NCI-H226 (cell line): ENCODE results near the gene PARD3B.
"Not testable (repeated sequence)": the region's sequence is repeated elsewhere in the genome, so short reads cannot be mapped to it uniquely, and the experiment has no call there.

Source experiments
- DNase-seq: peaks from one replicate; pipeline ENCODE4 v3.0.0-alpha.2; 2015

Gene PARD3B

GRCh38 chr2:205169464-205169863, 624.2 kb downstream of the PARD3B start:
- no peak for DNase-seq

DNA sequence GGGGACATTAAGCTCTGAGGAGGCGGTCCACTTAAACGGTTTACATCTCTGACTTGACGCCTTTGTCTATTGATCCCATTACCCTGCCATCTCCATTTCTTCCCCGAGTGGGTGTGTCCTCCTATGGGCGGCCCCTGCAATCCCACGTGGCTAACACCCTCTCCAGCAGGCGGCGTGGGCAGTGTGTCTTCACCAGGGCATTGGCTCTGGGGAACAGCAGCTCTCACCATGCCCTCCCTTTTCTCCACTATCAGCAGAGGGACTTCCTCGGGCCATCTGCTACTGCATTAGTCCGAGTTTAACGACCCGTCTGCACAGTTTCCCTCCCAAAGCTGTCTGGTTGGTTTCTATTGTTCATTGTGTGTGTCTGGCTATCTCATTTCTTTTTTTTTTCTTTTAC, 625.1 kb downstream of the PARD3B start:
- DNase-seq: no peak

DNA sequence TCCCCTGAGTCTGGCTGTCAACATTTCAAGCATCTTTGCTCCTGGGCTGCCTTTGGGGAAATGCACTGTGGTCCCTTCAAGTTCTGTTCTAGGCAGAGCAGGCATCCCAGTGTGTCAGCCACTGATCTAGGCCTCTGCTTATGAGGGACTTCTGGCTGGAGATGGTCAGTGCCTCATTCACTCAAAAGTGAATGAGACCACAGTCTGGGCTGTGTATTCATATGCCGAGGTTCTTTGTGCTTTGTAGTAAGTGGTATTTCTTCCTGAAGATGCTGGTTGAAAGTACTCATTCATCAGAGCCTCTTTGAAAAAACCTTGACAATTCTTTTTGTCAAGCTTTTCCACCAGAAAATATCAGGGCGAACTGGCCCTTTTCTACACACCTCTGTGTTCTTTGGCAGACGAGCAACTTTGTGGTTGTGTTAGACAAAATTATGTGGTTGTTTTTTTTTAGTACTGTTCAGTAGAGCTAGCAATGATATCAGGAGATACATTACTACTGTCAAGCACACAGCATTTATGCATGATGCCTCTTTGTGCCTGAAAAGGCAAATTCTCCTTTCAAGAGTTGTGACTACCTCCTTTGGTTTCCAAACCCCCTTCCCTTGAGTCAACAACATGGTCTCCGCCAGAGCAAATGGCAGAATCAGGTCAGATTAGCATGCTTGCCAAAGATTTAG, 626.1 kb downstream of the PARD3B start:
- DNase-seq: no peak

DNA sequence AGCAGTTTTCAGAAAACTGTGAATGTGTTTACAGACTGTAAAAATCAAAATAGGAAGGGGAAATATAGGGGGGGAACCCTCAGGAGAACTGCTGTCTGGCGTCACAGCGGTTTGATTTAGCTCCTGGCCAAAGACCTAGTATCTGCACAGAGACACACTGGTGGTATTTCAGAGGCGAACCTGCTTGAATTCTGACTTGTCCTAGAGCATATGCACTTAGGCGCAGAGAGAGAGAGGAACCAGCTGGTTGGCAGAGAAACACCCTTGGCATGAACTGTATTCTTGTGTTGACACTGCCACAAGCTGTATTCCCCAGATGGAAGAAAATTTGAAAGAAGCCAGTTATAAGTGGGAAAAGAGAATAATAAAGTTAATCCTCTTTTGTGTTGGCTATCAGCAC, 630.6 kb downstream of the PARD3B start:
- no peak for DNase-seq

DNA sequence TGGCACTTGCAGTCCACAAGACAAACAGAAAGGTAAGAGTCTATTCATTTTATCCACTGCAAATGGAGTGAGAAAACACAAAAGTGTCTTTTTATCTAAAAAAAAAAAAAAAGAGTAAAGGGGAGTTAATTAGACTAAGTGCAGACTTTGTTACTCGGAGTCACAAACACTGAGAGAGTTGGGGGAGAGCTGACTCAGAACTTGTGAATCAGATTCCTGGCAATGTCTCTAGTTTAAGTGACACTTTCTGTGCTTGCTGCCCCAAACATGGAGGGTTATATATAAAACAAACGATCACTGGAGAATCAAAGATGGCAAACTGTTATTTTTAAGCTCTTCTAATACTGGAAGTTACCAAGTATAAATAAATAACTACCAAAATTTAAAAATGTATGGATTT, 631.3 kb downstream of the PARD3B start:
- no peak for DNase-seq

DNA sequence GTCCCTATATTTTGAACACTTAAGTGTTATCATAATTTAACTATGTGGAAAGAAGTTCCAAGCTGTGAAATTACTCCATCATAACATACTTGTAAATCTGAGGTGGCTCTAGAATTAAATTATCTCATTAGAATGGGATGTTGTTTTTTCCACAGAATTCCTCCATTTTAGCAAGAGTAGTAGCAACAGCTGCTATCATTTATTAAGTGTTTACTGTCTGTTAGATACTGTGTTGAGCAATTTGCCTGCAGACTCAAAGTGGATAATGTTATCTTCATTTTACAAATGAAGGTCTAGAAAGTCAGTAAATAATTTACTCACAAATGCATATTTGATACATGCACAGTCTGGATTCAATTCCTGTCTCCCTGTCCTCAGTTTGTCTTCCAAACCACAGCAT, 632.3 kb downstream of the PARD3B start:
- peak; percentile 6 for DNase-seq

- DNase-seq: no peak
Measured at GRCh38 chr2:205180730-205181129, 635.5 kb downstream of the PARD3B start.

DNA sequence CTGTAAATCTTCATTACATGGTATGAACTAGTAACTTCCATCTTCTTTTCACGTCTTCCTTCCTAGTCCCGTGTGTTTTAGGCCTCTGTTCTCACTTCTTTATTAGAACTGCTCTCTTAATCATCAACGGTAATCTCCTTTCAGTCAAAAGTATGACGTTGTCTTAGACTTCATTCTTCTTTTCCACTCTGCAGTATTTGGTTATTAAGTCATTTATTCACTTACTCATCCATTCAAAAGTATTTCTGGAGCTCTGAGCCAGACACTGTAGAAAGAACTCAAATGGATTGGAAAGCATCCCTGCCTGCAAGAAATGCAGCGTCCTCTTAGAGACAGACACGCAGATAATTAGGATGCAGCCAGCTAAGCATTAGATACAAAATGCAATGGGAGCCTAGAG, 642.5 kb downstream of the PARD3B start:
- no peak for DNase-seq

DNA sequence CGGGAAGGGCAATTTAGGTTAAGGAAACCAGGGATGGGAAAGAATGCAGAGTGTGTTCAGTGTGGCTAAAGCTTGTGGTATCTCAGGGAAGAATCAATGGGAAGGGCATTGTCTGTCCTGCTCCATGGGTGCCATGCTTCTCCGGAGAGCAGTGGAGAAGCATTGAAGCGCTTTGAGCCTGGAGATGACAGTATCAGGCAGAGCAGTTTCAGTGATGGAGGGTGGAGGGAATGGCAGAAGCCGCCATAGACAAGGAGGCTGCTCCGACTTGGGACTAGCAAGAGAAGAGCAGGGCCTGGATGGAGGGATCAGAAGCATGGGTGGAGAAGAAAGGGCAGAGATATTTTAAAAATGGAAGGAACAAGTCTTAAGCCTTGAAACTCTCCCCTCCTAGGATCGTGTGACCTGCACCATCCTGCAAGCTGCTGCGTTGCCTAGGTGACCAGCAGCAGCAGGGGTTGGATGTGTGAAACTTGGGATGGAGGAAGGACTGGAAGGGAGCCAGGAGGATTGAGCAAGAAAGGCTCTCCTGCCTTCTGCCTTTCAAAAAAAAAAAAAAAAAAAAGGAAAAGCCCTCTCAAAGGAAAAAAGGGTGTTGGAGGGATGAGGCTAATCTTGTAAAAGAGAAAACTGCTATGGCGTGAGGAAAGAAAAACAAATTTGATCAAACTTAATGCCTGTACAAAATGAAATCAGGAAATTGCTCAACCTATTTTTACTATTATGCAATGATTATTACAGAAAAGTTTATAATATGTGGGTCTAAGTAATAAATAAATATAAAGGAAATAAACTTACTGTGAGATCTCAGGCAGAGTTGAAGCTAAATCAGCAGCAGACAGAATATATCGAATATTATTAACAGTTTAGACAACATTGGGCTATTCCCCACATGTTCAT, 643.2 kb downstream of the PARD3B start:
- peak; percentile 21 for DNase-seq

GRCh38 chr2:205189301-205189700, 644.0 kb downstream of the PARD3B start:
- no peak for DNase-seq

DNA sequence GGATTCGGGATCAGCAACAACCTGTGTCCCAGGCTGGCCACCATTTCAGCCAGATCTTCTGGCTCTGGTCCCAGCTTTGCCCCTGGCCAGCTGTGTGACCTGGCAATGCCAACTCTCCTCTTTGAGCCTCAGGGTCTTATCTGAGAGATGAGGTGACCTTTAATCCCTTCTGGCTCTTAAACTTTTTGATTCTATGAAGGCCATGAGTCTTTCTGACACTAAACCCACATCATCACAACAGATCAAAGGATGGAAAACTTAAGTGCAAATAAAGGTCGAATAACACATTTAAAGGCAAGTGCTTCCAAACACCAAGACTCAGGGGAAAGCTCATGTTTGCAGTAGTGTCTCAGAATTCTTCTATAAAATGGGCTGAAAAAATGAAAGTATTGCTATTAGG, 645.3 kb downstream of the PARD3B start:
- no peak for DNase-seq

GRCh38 chr2:205193125-205193835, 648.0 kb downstream of the PARD3B start:
- no peak for DNase-seq

GRCh38 chr2:205193836-205194228, 648.6 kb downstream of the PARD3B start:
- DNase-seq: no peak

GRCh38 chr2:205197468-205198139, 652.3 kb downstream of the PARD3B start:
- no peak for DNase-seq

DNA sequence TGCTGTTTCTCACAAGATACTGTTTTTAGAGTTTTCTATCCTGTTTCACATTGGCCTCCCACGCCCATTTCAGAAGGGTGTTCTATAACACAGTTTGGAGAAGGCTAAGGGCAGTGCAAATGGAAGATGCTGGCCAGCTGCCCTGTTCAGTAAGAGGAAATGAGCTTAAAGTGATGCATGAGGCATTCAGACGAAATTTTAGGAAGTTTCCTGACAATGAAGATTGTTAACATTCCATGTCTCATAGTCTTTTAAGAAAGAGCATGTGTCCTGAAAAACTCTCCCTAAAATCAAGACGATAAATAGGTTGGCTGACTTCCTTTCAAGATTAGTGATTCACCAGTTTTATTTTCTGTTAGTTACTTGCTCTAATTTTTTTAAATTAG, 652.9 kb downstream of the PARD3B start:
- DNase-seq: peak; percentile 44

DNA sequence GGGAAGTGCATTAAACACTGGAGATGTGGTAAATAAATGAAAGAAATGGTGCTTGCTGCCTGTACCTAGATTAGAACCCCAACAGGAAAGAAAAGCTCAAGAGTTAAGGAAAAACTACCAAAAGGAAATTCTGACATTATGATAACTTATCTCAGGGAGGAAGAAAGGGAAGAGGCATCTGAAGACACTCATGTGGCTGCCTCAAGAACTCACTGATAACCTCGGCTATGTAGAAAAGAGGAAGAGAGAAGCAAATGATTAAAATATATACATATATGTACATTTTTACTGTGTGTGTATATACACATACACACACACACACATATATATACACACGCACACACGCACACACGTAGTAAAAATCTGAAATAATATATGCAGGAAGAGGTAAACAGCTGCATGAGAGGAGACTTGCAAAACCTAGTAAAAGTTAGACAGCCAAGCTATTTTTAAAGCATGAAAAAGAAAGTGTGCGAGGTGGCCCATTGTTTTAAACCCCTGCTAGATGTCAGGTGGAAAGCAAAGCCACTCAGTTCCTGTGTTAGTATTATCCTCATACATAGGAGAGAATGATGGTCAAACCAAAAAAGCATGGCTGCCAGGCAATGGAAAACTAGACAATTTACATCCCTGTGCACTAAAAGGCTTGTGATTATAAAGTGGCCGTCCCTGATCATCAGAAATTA, 654.0 kb downstream of the PARD3B start:
- no peak for DNase-seq

DNA sequence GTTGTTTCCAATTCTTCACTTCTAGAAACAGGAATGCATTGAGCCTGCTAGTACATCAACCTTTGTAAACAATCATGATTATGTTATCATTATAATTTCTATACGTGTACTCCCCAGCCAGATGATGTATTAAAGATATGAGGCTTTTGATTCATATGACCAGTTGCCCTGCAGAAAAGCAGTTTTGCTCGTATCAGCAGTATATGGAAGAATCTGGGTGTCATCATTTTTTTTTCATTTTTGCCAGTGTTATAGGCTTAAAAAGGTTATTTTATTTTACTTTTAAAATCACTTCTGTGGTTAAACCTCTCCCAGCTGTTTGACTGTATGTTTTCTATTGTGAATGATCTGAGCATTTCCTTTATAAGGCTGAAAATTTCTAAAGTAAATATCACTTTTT, 665.2 kb downstream of the PARD3B start:
- DNase-seq: no peak

GRCh38 chr2:205212357-205212756, 667.1 kb downstream of the PARD3B start:
- no peak for DNase-seq

- DNase-seq: no peak
Measured at GRCh38 chr2:205216092-205216491, 670.8 kb downstream of the PARD3B start.

DNA sequence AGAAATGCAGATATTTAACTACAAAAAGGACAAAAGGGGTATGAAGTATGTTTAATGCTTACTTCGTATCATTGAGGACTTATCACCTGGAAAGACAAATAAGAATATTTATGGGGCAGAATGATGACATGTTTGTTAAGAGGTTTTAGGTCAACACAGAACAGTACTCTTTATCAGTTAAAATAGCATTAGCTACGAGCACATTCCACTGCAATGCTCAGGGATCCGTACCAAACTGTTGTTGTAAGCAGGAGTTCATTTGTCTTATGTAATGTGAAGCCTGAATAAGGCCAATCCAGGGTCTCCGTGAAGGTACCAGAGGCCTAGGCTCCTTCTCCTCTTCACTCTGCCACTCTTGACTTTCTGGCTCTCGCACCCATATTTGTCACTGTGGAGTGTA, 671.3 kb downstream of the PARD3B start:
- no peak for DNase-seq

DNA sequence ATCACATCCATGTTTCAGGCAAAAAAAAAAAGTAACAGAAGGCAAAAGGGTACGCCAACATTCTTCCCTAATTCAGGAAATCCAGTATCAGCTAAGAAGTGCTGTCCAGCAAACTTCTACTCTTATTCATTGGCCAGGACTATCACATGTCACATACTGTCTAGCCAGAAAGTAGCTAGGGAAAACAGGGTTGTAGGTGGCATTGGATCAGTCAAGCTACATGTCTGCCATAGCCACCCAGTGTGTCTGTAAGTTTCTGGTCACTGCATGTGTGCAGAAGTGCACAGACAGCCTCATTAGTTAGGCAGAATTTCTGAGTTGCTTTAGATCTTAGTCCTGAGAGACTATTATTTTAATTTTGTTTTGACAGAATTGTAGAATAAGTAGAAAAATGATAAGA, 671.7 kb downstream of the PARD3B start:
- DNase-seq: no peak

DNA sequence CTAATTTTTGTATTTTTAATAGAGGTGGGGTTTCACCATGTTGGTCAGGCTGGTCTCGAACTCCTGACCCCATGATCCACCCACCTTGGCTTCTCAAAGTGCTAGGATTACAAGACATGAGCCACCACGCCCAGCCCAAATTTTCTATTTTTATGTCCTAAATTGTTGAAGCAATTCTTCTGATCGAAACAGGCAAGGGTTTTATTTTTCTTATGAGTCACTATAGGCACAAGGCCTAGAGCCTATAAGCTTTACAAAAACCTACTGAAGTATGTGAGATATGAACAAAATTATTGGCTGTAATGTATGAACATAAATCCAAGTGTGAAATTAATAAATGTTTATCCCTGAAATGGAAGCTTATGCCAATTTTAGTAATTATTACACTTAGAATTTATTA, 672.8 kb downstream of the PARD3B start:
- DNase-seq: no peak

GRCh38 chr2:205218816-205219215, 673.5 kb downstream of the PARD3B start:
- DNase-seq: not testable (repeated sequence)
